Left lung (tissue), 10 donors: ENCODE results near the gene RAB40C. TPM values are rescaled to one million over a fixed set of nuclear protein-coding genes. Genes with fewer than 3 reads are reported as not detected.

Experiments
- ATAC-seq: fragments of 200-7000 bp; cut with Tn5 transposase; one replicate; pipeline ENCODE4 v1.9.1; 2020; ENCODE audit warnings: moderate library complexity
- DNase-seq, 4 donors: peaks; one replicate each; pipeline ENCODE4 v3.0.0-alpha.2; 2013 to 2020
- H3K27ac ChIP-seq, 2 donors: fragments of 200-600 bp; sonication (generic) in 1 of 2; one replicate each; pipeline versions ENCODE4 v1.5.0 to v1.8.0; 2020 to 2021
- H3K27me3 ChIP-seq, 2 donors: fragments of 200-600 bp; sonication (generic) in 1 of 2; one replicate each; pipeline versions ENCODE4 v1.5.0 to v1.8.0; 2020 to 2021
- H3K36me3 ChIP-seq, 2 donors: fragments of 200-600 bp; sonication (generic) in 1 of 2; one replicate each; pipeline versions ENCODE4 v1.5.0 to v1.8.0; 2020 to 2021
- H3K4me1 ChIP-seq, 2 donors: fragments of 200-600 bp; one replicate each; pipeline ENCODE4 v1.8.0; 2021
- H3K4me3 ChIP-seq, 2 donors: fragments of 200-600 bp; sonication (generic) in 1 of 2; one replicate each; pipeline versions ENCODE4 v1.5.0 to v1.8.0; 2020 to 2021; ENCODE audit warnings: mild to moderate bottlenecking in 1 of 2
- H3K9me3 ChIP-seq, 2 donors: fragments of 200-600 bp; sonication (generic) in 1 of 2; one replicate each; pipeline versions ENCODE4 v1.5.0 to v1.8.0; 2020 to 2021
- intact Hi-C, 2 donors: fragments of 100-400 bp; cut with DNase I; formaldehyde crosslinking; loops; one replicate each; pipeline versions ENCODE4 v1.11.2 to v1.14.2; 2022
- polyA plus RNA-seq, 6 donors: library from polyadenylated mRNA; unstranded; fragments of 120-200 nt; gene quantifications; one replicate each; pipeline ENCODE4 v1.2.1, GENCODE V29; 2013; ENCODE audit not compliant: insufficient read length in 6 of 6
- total RNA-seq, 2 donors: library from RNA; stranded (reverse); fragmentation: NEBNext Ultra II Directional; extraction: Animal tissue kit (Norgen Biotek cat#: 25700); gene quantifications; one replicate each; pipeline ENCODE4 v1.2.1, GENCODE V29; 2021
- TF ChIP-seq, protein P1 (sequence below), 2 donors: fragments of 200-600 bp; sonication (generic) in 1 of 2; IDR thresholded peaks; one replicate each; pipeline versions ENCODE4 v1.5.0 to v1.8.0; 2021; ENCODE audit warnings: antibody characterized with exemption in 2 of 2
- donor health status: DM: no; HTN: yes; CAD: no.
- donor health status: DM: no; HTN: no; CAD: no.

The RAB40C gene
- total and polyA plus RNA-seq, 8 donors: 17.6 to 32.9 (median 25.9) TPM

DNA sequence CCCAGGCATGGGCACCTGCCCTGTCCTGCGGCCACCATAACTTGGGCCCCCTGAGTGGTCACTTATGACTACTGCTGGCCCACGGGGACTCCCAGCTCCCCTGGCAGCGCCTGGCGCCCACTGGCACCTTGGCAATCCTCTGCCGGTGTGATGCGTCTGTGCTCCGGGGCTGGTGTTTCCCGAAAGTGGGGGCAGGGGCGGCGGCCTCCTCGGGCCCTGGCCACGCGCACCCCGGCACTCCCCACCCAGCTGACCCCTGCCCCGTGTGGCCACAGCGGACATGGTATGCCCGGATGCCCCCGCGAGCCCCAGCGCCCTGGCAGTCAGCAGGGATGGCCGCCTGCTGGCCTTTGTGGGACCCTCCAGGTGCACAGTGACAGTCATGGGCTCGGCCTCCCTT, 67.6 kb downstream of the RAB40C start:
- no peak for ATAC-seq
- intact Hi-C loops: no loop called here
- peaks cover 0 to 56% of the 10 kb centered on the region in 2 donors for H3K36me3 ChIP-seq
- TF ChIP-seq, protein P1, sequence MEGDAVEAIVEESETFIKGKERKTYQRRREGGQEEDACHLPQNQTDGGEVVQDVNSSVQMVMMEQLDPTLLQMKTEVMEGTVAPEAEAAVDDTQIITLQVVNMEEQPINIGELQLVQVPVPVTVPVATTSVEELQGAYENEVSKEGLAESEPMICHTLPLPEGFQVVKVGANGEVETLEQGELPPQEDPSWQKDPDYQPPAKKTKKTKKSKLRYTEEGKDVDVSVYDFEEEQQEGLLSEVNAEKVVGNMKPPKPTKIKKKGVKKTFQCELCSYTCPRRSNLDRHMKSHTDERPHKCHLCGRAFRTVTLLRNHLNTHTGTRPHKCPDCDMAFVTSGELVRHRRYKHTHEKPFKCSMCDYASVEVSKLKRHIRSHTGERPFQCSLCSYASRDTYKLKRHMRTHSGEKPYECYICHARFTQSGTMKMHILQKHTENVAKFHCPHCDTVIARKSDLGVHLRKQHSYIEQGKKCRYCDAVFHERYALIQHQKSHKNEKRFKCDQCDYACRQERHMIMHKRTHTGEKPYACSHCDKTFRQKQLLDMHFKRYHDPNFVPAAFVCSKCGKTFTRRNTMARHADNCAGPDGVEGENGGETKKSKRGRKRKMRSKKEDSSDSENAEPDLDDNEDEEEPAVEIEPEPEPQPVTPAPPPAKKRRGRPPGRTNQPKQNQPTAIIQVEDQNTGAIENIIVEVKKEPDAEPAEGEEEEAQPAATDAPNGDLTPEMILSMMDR (IDR thresholded peaks at IDR 0.05): no peak
- no peaks in the 10 kb centered on the region for H3K27me3 ChIP-seq
- no peaks in the 10 kb centered on the region for H3K9me3 ChIP-seq
- no peak for DNase-seq
- H3K4me3 ChIP-seq: no peak overlapping the region
- peaks cover 3 to 17% of the 10 kb centered on the region in 2 donors for H3K4me1 ChIP-seq
- no peak overlapping the region for H3K27ac ChIP-seq

DNA sequence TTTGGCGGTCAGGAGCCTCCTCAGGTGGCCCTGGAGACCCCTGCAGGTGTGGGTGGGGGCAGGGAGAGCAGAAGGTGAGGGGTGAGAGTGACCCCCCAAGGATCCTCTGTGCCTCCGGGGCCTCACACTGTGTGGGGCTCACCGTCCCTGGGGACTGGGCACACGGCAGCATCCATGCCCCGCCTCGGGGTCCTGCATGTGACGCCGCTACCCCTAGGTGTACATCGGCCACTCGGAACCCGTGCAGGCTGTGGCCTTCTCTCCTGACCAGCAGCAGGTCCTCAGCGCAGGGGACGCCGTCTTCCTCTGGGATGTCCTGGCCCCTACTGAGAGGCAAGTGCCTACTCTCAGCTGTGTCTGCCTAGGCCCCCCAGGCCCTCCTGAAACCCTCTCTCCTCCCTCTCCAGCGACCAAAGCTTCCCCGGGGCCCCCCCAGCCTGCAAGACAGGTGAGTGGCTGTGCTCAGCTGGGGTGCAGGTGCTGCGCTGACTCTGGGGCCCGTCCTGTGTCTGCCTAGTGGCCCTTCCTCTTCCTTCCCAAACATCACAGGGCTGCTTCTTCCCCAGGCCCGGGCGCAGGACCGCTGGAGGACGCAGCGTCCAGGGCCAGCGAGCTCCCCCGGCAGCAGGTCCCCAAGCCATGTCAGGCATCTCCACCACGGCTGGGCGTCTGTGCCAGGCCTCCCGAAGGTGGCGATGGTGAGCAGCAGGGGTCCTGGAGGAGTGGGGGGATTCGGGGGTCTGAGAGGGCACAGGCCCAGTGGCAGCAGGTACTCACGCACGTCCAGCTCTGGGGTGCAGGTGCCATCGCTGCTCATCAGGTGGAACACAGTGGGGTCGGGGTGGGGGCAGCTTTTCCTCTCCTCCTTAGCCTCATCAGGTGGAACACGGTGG, 69.1 kb downstream of the RAB40C start:
- ATAC-seq (no peak), DNase-seq (no peak)
- Histone ChIP-seq H3K4me3 (no peak overlapping the region), H3K27ac (no peak overlapping the region), H3K4me1 (peaks cover 3 to 17% of the 10 kb centered on the region in 2 donors), H3K9me3 (no peaks in the 10 kb centered on the region), H3K27me3 (no peaks in the 10 kb centered on the region), H3K36me3 (peaks cover 0 to 48% of the 10 kb centered on the region in 2 donors)
- intact Hi-C loops: no loop called here
- TF ChIP-seq, protein P1 (IDR thresholded peaks at IDR 0.05): no peak

DNA sequence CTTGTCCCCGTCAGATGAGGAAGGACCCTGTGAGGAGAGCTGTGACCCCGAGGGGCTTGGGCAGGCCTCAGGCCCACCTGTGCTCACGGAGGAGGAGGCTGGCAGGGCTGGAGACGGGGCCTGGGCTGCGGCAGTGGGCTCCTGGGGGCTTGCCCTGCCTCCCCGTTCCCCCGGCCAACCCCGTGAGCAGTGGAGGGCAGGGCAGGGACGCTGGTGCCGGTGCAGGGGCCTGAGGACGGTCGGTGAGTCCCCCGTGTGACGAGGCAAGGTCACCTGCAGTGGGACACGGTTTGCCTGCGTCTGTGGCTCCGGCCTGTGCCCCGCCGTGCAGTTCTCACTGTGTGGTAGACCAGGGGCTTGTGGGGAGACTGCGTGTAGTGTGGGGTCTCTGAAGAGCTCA, 69.8 kb downstream of the RAB40C start:
- no peak for ATAC-seq
- peaks cover 3 to 17% of the 10 kb centered on the region in 2 donors for H3K4me1 ChIP-seq
- TF ChIP-seq, protein P1 (IDR thresholded peaks at IDR 0.05): no peak
- no peak for DNase-seq
- H3K27ac ChIP-seq: no peak overlapping the region
- H3K27me3 ChIP-seq: no peaks in the 10 kb centered on the region
- peaks cover 0 to 47% of the 10 kb centered on the region in 2 donors for H3K36me3 ChIP-seq
- no peak overlapping the region for H3K4me3 ChIP-seq
- intact Hi-C loops: loop anchor here in 1 of 2 donors (5.0 kb wide), 1 partner anchor 82 kb away; no protein-coding TSS in a partner anchor
- H3K9me3 ChIP-seq: no peaks in the 10 kb centered on the region

DNA sequence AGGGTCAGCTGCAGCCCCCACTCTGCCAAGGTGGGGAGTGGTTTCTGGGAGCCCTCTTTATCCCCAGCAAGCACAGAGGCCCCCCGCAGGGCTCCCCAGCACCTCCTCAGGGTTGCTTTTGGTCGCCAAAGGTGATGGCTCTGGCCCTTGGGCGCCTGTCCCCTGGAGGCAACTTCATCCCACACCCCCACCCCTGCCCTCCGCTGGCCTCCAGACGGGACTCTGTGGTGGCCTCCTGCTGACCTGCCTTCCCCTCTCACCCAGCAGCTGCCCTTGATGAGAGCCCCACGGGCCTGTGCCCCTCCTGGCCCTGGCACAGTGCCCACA, 70.2 kb downstream of the RAB40C start:
- ATAC-seq: no peak

More for the DNA sequence above, 70.2 kb downstream of the RAB40C start:
- Histone ChIP-seq H3K36me3 (peaks cover 0 to 42% of the 10 kb centered on the region in 2 donors), H3K27ac (peak overlapping the region in 1 of 2 donors; percentile 58), H3K9me3 (no peaks in the 10 kb centered on the region), H3K4me1 (peaks cover 3 to 17% of the 10 kb centered on the region in 2 donors), H3K4me3 (peak overlapping the region in 1 of 2 donors; percentile 26), H3K27me3 (no peaks in the 10 kb centered on the region)
- intact Hi-C loops: loop anchor here in 1 of 2 donors (5.0 kb wide), 1 partner anchor 83 kb away; no protein-coding TSS in a partner anchor
- no peak for DNase-seq
- TF ChIP-seq, protein P1 (IDR thresholded peaks at IDR 0.05): no peak
